Epithelial cell of proximal tubule (primary cell): ENCODE data around the gene TBC1D22A. TPM values are rescaled to one million over a fixed set of nuclear protein-coding genes. Genes with fewer than 3 reads are reported as not detected.

Experiments
- DNase-seq: peaks from one replicate; pipeline ENCODE4 v3.0.0-alpha.2; 2011; ENCODE audit warnings: low read depth
- H3K4me3 ChIP-seq: 2 replicates; pipeline ENCODE4 v1.5.1; 2011; ENCODE audit warnings: low read depth, mild to moderate bottlenecking, low read length
- CTCF ChIP-seq: conservative IDR thresholded peaks from 2 replicates; pipeline ENCODE4 v1.5.1; 2012; ENCODE audit warnings: low read depth, mild to moderate bottlenecking, low read length
- total RNA-seq: library from RNA; depleted of rRNA; stranded (reverse); fragments of >200 nt; gene quantifications from 2 replicates; pipeline ENCODE4 v1.2.3, GENCODE V29; 2015

The TBC1D22A gene
- total RNA-seq, 1 donor from 2014 or later: 22.7 TPM

GRCh38 chr22:46852771-46853170, 90.3 kb downstream of the TBC1D22A start:
- TF ChIP-seq CTCF: no peak
- no peak for DNase-seq

GRCh38 chr22:46853191-46853590, 90.7 kb downstream of the TBC1D22A start:
- no peak for TF ChIP-seq CTCF
- H3K4me3 ChIP-seq: no peak overlapping the region
- DNase-seq: no peak

More at GRCh38 chr22:46852771-46853170, 90.3 kb downstream of the TBC1D22A start:
- H3K4me3 ChIP-seq: no peak overlapping the region

- H3K4me3 ChIP-seq: no peak overlapping the region
- DNase-seq: no peak
- no peak for TF ChIP-seq CTCF
Measured at GRCh38 chr22:46854125-46854870, 91.8 kb downstream of the TBC1D22A start.

- TF ChIP-seq CTCF: no peak
- H3K4me3 ChIP-seq: no peak overlapping the region
- no peak for DNase-seq
Measured at GRCh38 chr22:46855681-46856080, 93.2 kb downstream of the TBC1D22A start.

- DNase-seq: no peak
- no peak overlapping the region for H3K4me3 ChIP-seq
- no peak for TF ChIP-seq CTCF
Measured at GRCh38 chr22:46856661-46857060, 94.2 kb downstream of the TBC1D22A start.

GRCh38 chr22:46857142-46857884, 94.9 kb downstream of the TBC1D22A start:
- no peak overlapping the region for H3K4me3 ChIP-seq
- no peak for DNase-seq
- no peak for TF ChIP-seq CTCF

- no peak for DNase-seq
- no peak for TF ChIP-seq CTCF
- H3K4me3 ChIP-seq: no peak overlapping the region
Measured at GRCh38 chr22:46857885-46858143, 95.4 kb downstream of the TBC1D22A start.
